GM12878 (cell line): ENCODE measurements around the gene SPATA19. TPM values are rescaled to one million over a fixed set of nuclear protein-coding genes. Genes with fewer than 3 reads are reported as not detected.

Source experiments
- ATAC-seq: fragments of 200-7000 bp; cut with Tn5 transposase; 3 replicates; pipeline ENCODE4 v1.9.1; 2020; ENCODE audit warnings: mild to moderate bottlenecking, moderate library complexity
- BruUV-seq: library from RNA; stranded (reverse); fragments of 400-500 nt; replicated peaks from 2 replicates; lab custom pipeline; 2021; lab: Mats Ljungman, UMichigan
- CTCF ChIA-PET: fragments of 300-600 bp; sonication (Branson Sonifier 250); formaldehyde crosslinking; extraction: SDS; loops from one replicate; lab custom pipeline; 2021; ENCODE audit warnings: inconsistent platforms; lab: Yijun Ruan, JAX
- POLR2A ChIA-PET: fragments of 350-600 bp; formaldehyde crosslinking; extraction: SDS; loops from one replicate; lab custom pipeline; 2021; ENCODE audit warnings: inconsistent platforms; lab: Charles Lee
- RAD21 ChIA-PET: fragments of 300-600 bp; sonication (Branson Sonifier 250); formaldehyde crosslinking; loops from one replicate; lab custom pipeline; 2023; ENCODE audit warnings: antibody characterized with exemption; ENCODE audit not compliant: unreplicated experiment; lab: Charles Lee
- SMC1A ChIA-PET: fragments of 300-600 bp; sonication (Branson Sonifier 250); formaldehyde crosslinking; loops from one replicate; lab custom pipeline; 2023; ENCODE audit not compliant: unreplicated experiment, uncharacterized antibody; lab: Charles Lee
- DNase-seq: peaks from one replicate; pipeline ENCODE4 v3.0.0-alpha.2; 2011; ENCODE audit warnings: low read depth, low spot score
- FAIRE-seq: peaks from 3 replicates; lab custom pipeline; 2011; peaks lifted over from hg19 to GRCh38; lab: Jason Lieb, UNC
- H2AFZ ChIP-seq: 2 replicates; pipeline ENCODE4 v1.6.0; 2011; ENCODE audit warnings: low read depth, low read length, control low read depth; ENCODE audit not compliant: control insufficient read depth
- H3K27ac ChIP-seq: 2 replicates; pipeline ENCODE4 v1.5.1; 2011; ENCODE audit warnings: control low read depth; ENCODE audit not compliant: control insufficient read depth, insufficient read depth
- H3K27me3 ChIP-seq, 2 experiments: replicated peaks in 1 of 2; 2 replicates each; pipeline versions ENCODE4 v1.6.0 to v1.6.1; 2011; ENCODE audit warnings: low read length in 1 of 2; ENCODE audit not compliant: control insufficient read depth in 2 of 2, insufficient read depth in 2 of 2
- H3K36me3 ChIP-seq, 2 experiments: 2 replicates each; pipeline ENCODE4 v1.5.1; 2011; ENCODE audit warnings: low read length in 1 of 2; ENCODE audit not compliant: control insufficient read depth in 2 of 2, insufficient read depth in 2 of 2
- H3K4me1 ChIP-seq: 2 replicates; pipeline ENCODE4 v1.6.1; 2011; ENCODE audit warnings: mild to moderate bottlenecking, low read length, moderate library complexity, mixed read lengths; ENCODE audit not compliant: control insufficient read depth, insufficient read depth
- H3K4me2 ChIP-seq: 2 replicates; pipeline ENCODE4 v1.6.0; 2011; ENCODE audit warnings: control low read depth; ENCODE audit not compliant: control insufficient read depth, insufficient read depth
- H3K4me3 ChIP-seq: fragments of 200-600 bp; sonication (generic); 2 replicates; pipeline ENCODE4 v1.5.1; 2016
- H3K79me2 ChIP-seq: 2 replicates; pipeline ENCODE4 v1.6.0; 2011; ENCODE audit warnings: low read length; ENCODE audit not compliant: control insufficient read depth, insufficient read depth
- H3K9ac ChIP-seq: 2 replicates; pipeline ENCODE4 v1.8.0; 2011; ENCODE audit warnings: low read length, control low read depth, mixed read lengths; ENCODE audit not compliant: control insufficient read depth, insufficient read depth
- H3K9me3 ChIP-seq: replicated peaks from 3 replicates; pipeline ENCODE4 v1.5.1; 2011; ENCODE audit warnings: mild to moderate bottlenecking, low read length; ENCODE audit not compliant: control insufficient read depth, insufficient read depth
- H4K20me1 ChIP-seq: 2 replicates; pipeline ENCODE4 v1.6.0; 2011; ENCODE audit not compliant: control insufficient read depth, insufficient read depth
- CEBPB ChIP-seq, 2 experiments: fragments of 150-350 bp in 1 of 2; IDR thresholded peaks; 2 replicates each; pipeline ENCODE4 v1.6.1; 2012 to 2014; ENCODE audit warnings: low read depth in 2 of 2, low read length in 2 of 2, borderline replicate concordance in 1 of 2, inconsistent platforms in 1 of 2
- EZH2 ChIP-seq: IDR thresholded peaks from 2 replicates; pipeline ENCODE4 v1.6.1; 2012; ENCODE audit warnings: low read depth, mild to moderate bottlenecking, control low read depth, inconsistent platforms, low read length, borderline replicate concordance; ENCODE audit not compliant: control insufficient read depth
- FOXM1 ChIP-seq: IDR thresholded peaks from 2 replicates; pipeline ENCODE4 v1.6.1; 2012; ENCODE audit warnings: low read depth, mild to moderate bottlenecking, inconsistent platforms, low read length, moderate library complexity
- MEF2A ChIP-seq: IDR thresholded peaks from 2 replicates; pipeline ENCODE4 v1.6.1; 2011; ENCODE audit warnings: low read depth, mild to moderate bottlenecking, low read length, moderate library complexity; ENCODE audit not compliant: insufficient read depth
- MTA2 ChIP-seq: fragments of 450-650 bp; IDR thresholded peaks from 2 replicates; pipeline ENCODE4 v1.6.1; 2016; ENCODE audit warnings: low read depth, mild to moderate bottlenecking, moderate library complexity
- NR2F1 ChIP-seq: fragments of 450-650 bp; conservative IDR thresholded peaks from 2 replicates; pipeline ENCODE4 v1.6.1; 2017; ENCODE audit warnings: mild to moderate bottlenecking
- NRF1 ChIP-seq: conservative IDR thresholded peaks from 2 replicates; pipeline ENCODE4 v1.6.1; 2011; ENCODE audit warnings: mild to moderate bottlenecking, low read depth, low read length, improper control_type of control experiment
- RAD51 ChIP-seq: fragments of 450-650 bp; IDR thresholded peaks from 2 replicates; pipeline ENCODE4 v1.6.1; 2016; ENCODE audit warnings: moderate library complexity, mild to moderate bottlenecking, inconsistent platforms
- RB1 ChIP-seq: fragments of 450-650 bp; formaldehyde crosslinking; IDR thresholded peaks from 2 replicates; pipeline ENCODE4 v1.6.1; 2017; ENCODE audit warnings: mild to moderate bottlenecking, borderline replicate concordance
- SMAD1 ChIP-seq: fragments of 450-650 bp; IDR thresholded peaks from 2 replicates; pipeline ENCODE4 v1.6.1; 2018; ENCODE audit warnings: mild to moderate bottlenecking, low read depth; ENCODE audit not compliant: partially characterized antibody
- TARDBP ChIP-seq: IDR thresholded peaks from 2 replicates; pipeline ENCODE4 v1.6.1; 2016; ENCODE audit warnings: borderline replicate concordance
- YBX1 ChIP-seq: fragments of 450-650 bp; IDR thresholded peaks from 2 replicates; pipeline ENCODE4 v1.6.1; 2016; ENCODE audit warnings: antibody characterized with exemption
- WGBS: methylation state at CpG from one replicate; pipeline ENCODE4 v1.1.6; 2016; ENCODE audit warnings: low lambda C conversion rate; ENCODE audit not compliant: insufficient replicate concordance, insufficient coverage; ENCODE audit errors: missing lambda C conversion rate; 5-methylcytosine and 5-hydroxymethylcytosine counted together
- in situ Hi-C: fragments of 300-500 bp; cut with MboI; formaldehyde crosslinking; loops from 9 replicates; pipeline ENCODE4 v1.14.3; 2018; ENCODE audit warnings: mixed read lengths
- intact Hi-C: fragments of 100-400 bp; cut with micrococcal nuclease; formaldehyde crosslinking; loops from one replicate; pipeline ENCODE4 v1.14.2; 2022; ENCODE audit not compliant: unreplicated experiment
- polyA plus RNA-seq, 11 experiments: library from polyadenylated mRNA; depleted of rRNA in 4 of 11; unstranded in 6 of 11; stranded (reverse) in 5 of 11; fragments of >200 nt; fragmentation: Nextera tagmentation in 4 of 11; fragmentation: Illumina TruSeq in 1 of 11; extraction: Ambion mirVana in 4 of 11; extraction: Trizol in 1 of 11; gene quantifications; 1 replicate in 1 of 11; 2 replicates in 10 of 11; pipeline versions ENCODE4 v1.2.1 to v1.2.3, GENCODE V29; 2011 to 2016; ENCODE audit warnings: inconsistent platforms in 2 of 11, missing spikeins in 2 of 11, low read depth in 1 of 11
- total RNA-seq, 4 experiments: library from RNA; depleted of rRNA in 3 of 4; stranded (reverse); fragments of >200 nt in 3 of 4; fragmentation: Illumina TruSeq in 1 of 4; extraction: Trizol in 1 of 4; gene quantifications; 2 replicates each; pipeline versions ENCODE4 v1.2.1 to v1.2.3, GENCODE V29; 2013 to 2021

The SPATA19 gene
- total and polyA plus RNA-seq, 10 of the 15 experiments (the other 5 are each of a cell fraction or from before 2014, with no cell fraction given) = not detected

- ChIA-PET POLR2A (no interaction called here), CTCF (no interaction called here), SMC1A (interaction anchor here (0.9 kb wide), 1 partner anchor 9 kb away, joined by 3 read pairs; no protein-coding TSS in a partner anchor), RAD21 (no interaction called here)
- no peaks in the 10 kb centered on the region for H3K9me3 ChIP-seq
- WGBS = 29% methylated on average over 10 of the region's 10 CpGs
- ATAC-seq (no peak), FAIRE-seq (no peak), DNase-seq (no peak)
- TF ChIP-seq RB1 = no peak
- no peak for TF ChIP-seq NR2F1
- no peak for TF ChIP-seq MTA2
- TF ChIP-seq MEF2A = no peak
- TF ChIP-seq CEBPB (IDR thresholded peaks at IDR 0.05; ENCODE audit: borderline replicate concordance in 1 of 2, low read depth in 2 of 2, low read length in 2 of 2) = no peak
- no peak for TF ChIP-seq EZH2
- TF ChIP-seq SMAD1 = no peak
- TF ChIP-seq FOXM1 = no peak
- no peak for TF ChIP-seq TARDBP
- TF ChIP-seq YBX1 = no peak
- TF ChIP-seq NRF1 = no peak
- no peak for TF ChIP-seq RAD51
- no TSS peak for BruUV-seq
- H3K4me2 ChIP-seq = no peak overlapping the region
- H4K20me1 ChIP-seq = no peaks in the 10 kb centered on the region
- H3K27me3 ChIP-seq = no peaks in the 10 kb centered on the region; a peak in 2 of 4 replicates
- no peaks in the 10 kb centered on the region for H3K36me3 ChIP-seq
- no peak overlapping the region for H3K9ac ChIP-seq
- no peaks in the 10 kb centered on the region for H3K79me2 ChIP-seq
- H3K4me1 ChIP-seq = no peaks in the 10 kb centered on the region
- H3K27ac ChIP-seq = no peak overlapping the region
- no peak overlapping the region for H2AFZ ChIP-seq
- no peak overlapping the region for H3K4me3 ChIP-seq
- in situ Hi-C loops = no loop called here
- intact Hi-C loops = no loop called here
Observed at GRCh38 chr11:133811850-133812685, 33.2 kb downstream of the SPATA19 start.
